HL-60 (cell line): ENCODE data around the gene CCDC106.

ENCODE experiments used
- DNase-seq, 2 experiments: peaks; one replicate each; pipeline ENCODE4 v3.0.0-alpha.2; 2010 to 2020; ENCODE audit warnings: low read depth in 1 of 2, low spot score in 1 of 2
- H3K27ac ChIP-seq: fragments of 250-450 bp; sonication (Bioruptor Pico); replicated peaks from 2 replicates; pipeline ENCODE4 v1.5.1; 2020; ENCODE audit warnings: mild to moderate bottlenecking, moderate library complexity
- H3K27me3 ChIP-seq: fragments of 250-450 bp; sonication (Bioruptor Pico); 2 replicates; pipeline ENCODE4 v1.5.1; 2021; ENCODE audit warnings: mild to moderate bottlenecking, moderate library complexity; ENCODE audit not compliant: insufficient read depth, poor library complexity, severe bottlenecking
- H3K4me3 ChIP-seq: replicated peaks from 2 replicates; pipeline ENCODE4 v1.5.1; 2011; ENCODE audit warnings: mild to moderate bottlenecking, control low read depth, low read length; ENCODE audit not compliant: insufficient read depth
- CTCF ChIP-seq: IDR thresholded peaks from one replicate; pipeline ENCODE4 v1.5.1; 2011; ENCODE audit warnings: low read length, control low read depth, inconsistent platforms; ENCODE audit not compliant: insufficient read depth
- GABPA ChIP-seq: IDR thresholded peaks from 2 replicates; pipeline ENCODE4 v1.6.1; 2012; ENCODE audit warnings: low read depth
- POLR2AphosphoS5 ChIP-seq: IDR thresholded peaks from 2 replicates; pipeline ENCODE4 v1.6.1; 2012; ENCODE audit warnings: low read depth
- REST ChIP-seq: IDR thresholded peaks from 2 replicates; pipeline ENCODE4 v1.6.1; 2012; ENCODE audit warnings: low read depth; ENCODE audit not compliant: insufficient replicate concordance
- SPI1 ChIP-seq: IDR thresholded peaks from 2 replicates; pipeline ENCODE4 v1.6.1; 2012; ENCODE audit warnings: low read depth, mild to moderate bottlenecking, borderline replicate concordance

The CCDC106 gene

GRCh38 chr19:55605637-55606470 lies 42.2 kb upstream of the CCDC106 start, which contains the start of gene ZNF865:
Gene ZNF865, plus strand, starts transcription at chr19:55605647. Its CDS starts 7,972 bp downstream, at chr19:55613619.
- TF ChIP-seq SPI1 = no peak
- TF ChIP-seq CTCF = peak; percentile 58
- no peak for TF ChIP-seq REST
- TF ChIP-seq POLR2AphosphoS5 = no peak; the same call in 1 of the 2 replicates
- 0 out of 2 replicates have a peak, but pooled peaks have one; percentile 17 for TF ChIP-seq GABPA
- no peaks in the 10 kb centered on the region for H3K27me3 ChIP-seq
- H3K27ac ChIP-seq = peak within 1 kb of the TSS; percentile 87
- peak within 1 kb of the TSS; percentile 88 for H3K4me3 ChIP-seq
- DNase-seq = peak; percentile 65 to 85

- peak overlapping the region; percentile 88 for H3K4me3 ChIP-seq
- TF ChIP-seq POLR2AphosphoS5 = no peak
- TF ChIP-seq SPI1 = no peak
- no peak for TF ChIP-seq REST
- no peak for DNase-seq
- peak overlapping the region; percentile 87 for H3K27ac ChIP-seq
- no peaks in the 10 kb centered on the region for H3K27me3 ChIP-seq
These were observed 41.6 kb upstream of the CCDC106 start for GRCh38 chr19:55606471-55606787.

GRCh38 chr19:55606817-55607216 lies 41.2 kb upstream of the CCDC106 start:
- no peak for DNase-seq
- Histone ChIP-seq H3K27me3 (no peaks in the 10 kb centered on the region), H3K27ac (peak overlapping the region; percentile 87), H3K4me3 (peak overlapping the region; percentile 88)
- no peak for TF ChIP-seq CTCF
- TF ChIP-seq GABPA = no peak

GRCh38 chr19:55609326-55609725 lies 38.7 kb upstream of the CCDC106 start:
- no peaks in the 10 kb centered on the region for H3K27me3 ChIP-seq
- TF ChIP-seq POLR2AphosphoS5 (no peak), CTCF (no peak), REST (no peak), GABPA (no peak), SPI1 (no peak)
- no peak overlapping the region for H3K4me3 ChIP-seq
- H3K27ac ChIP-seq = peak overlapping the region; percentile 45
- DNase-seq = peak in 1 of 2 experiments; percentile 57
